Nephron (organoid): ENCODE data around the gene ADH1C.
A peak's percentile ranks its signal among the peaks of the same experiment; 100 is the strongest.

Experiments used
- H3K27ac Mint-ChIP-seq, 3 experiments: 2 replicates each; pipeline ENCODE4 v1.8.0; 2020; ENCODE audit warnings: mixed read lengths in 3 of 3, mild to moderate bottlenecking in 2 of 3, moderate library complexity in 1 of 3
- H3K27me3 Mint-ChIP-seq: 2 replicates; pipeline ENCODE4 v1.8.0; 2021; ENCODE audit warnings: low read depth, mild to moderate bottlenecking, moderate library complexity, mixed read lengths
- H3K36me3 Mint-ChIP-seq: 2 replicates; pipeline ENCODE4 v1.8.0; 2020; ENCODE audit warnings: low read depth, mixed read lengths
- H3K4me1 Mint-ChIP-seq: 2 replicates; pipeline ENCODE4 v1.8.0; 2020; ENCODE audit warnings: mixed read lengths
- H3K4me3 Mint-ChIP-seq, 3 experiments: 2 replicates each; pipeline ENCODE4 v1.8.0; 2020; ENCODE audit warnings: mild to moderate bottlenecking in 3 of 3, mixed read lengths in 3 of 3, moderate library complexity in 2 of 3
- H3K9me3 Mint-ChIP-seq: 2 replicates; pipeline ENCODE4 v1.8.0; 2020; ENCODE audit warnings: mixed read lengths
- TF ChIP-seq, protein P1 (sequence below), 3 experiments: fragments of 200-600 bp; sonication (generic); IDR thresholded peaks; one replicate each; pipeline ENCODE4 v1.5.0; 2021; ENCODE audit warnings: antibody characterized with exemption in 3 of 3; ENCODE audit not compliant: unreplicated experiment in 3 of 3

The ADH1C gene

DNA sequence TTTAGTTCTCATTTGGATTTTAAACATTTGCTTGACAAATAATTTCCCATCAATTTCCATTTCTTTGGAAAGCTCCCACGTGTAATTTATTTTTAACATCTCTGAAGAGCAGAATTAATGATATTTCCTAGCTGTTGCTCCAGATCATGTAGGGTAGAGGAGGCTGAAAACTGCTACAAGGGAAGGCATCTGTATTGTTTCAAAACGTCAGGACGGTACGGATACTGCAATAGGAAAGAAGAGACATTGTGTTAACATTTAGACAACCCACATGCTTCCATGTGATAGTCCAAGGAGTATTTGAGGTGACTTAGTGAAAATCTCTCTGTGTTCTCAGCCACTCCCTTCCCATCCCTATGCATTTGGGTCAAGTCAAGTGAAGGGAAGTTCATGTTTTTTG is 16.0 kb downstream of the ADH1C start:
- TF ChIP-seq, protein P1, sequence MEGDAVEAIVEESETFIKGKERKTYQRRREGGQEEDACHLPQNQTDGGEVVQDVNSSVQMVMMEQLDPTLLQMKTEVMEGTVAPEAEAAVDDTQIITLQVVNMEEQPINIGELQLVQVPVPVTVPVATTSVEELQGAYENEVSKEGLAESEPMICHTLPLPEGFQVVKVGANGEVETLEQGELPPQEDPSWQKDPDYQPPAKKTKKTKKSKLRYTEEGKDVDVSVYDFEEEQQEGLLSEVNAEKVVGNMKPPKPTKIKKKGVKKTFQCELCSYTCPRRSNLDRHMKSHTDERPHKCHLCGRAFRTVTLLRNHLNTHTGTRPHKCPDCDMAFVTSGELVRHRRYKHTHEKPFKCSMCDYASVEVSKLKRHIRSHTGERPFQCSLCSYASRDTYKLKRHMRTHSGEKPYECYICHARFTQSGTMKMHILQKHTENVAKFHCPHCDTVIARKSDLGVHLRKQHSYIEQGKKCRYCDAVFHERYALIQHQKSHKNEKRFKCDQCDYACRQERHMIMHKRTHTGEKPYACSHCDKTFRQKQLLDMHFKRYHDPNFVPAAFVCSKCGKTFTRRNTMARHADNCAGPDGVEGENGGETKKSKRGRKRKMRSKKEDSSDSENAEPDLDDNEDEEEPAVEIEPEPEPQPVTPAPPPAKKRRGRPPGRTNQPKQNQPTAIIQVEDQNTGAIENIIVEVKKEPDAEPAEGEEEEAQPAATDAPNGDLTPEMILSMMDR (IDR thresholded peaks at IDR 0.05; ENCODE audit: unreplicated experiment in 3 of 3): no peak
- Mint-ChIP-seq H3K27ac (no peak overlapping the region), H3K4me3 (no peak overlapping the region), H3K27me3 (no peaks in the 10 kb centered on the region), H3K9me3 (no peaks in the 10 kb centered on the region), H3K36me3 (no peaks in the 10 kb centered on the region), H3K4me1 (no peaks in the 10 kb centered on the region)

DNA sequence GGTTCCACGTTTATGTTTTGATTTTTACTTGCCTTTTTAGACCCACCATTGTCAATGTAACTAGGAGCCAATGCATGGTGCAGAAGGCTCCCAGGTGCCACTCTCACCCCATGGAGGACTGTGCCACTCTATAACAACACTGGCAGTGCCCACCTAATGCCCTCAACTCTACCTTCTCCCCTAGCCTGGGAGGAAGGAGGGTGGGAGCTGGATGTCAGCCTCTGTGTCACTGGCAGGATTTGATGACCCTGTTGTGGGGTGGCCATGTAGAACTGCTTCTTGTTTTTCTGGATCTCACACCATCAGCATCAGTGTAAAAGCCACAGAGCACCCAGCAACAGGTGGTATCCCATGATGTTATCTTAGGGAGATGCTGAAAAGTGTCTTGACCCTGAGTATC is 17.7 kb downstream of the ADH1C start:
- Mint-ChIP-seq H3K27ac (no peak overlapping the region), H3K27me3 (no peaks in the 10 kb centered on the region), H3K9me3 (no peaks in the 10 kb centered on the region), H3K4me1 (no peaks in the 10 kb centered on the region), H3K4me3 (no peak overlapping the region), H3K36me3 (no peaks in the 10 kb centered on the region)
- TF ChIP-seq, protein P1 (IDR thresholded peaks at IDR 0.05; ENCODE audit: unreplicated experiment in 3 of 3): no peak

DNA sequence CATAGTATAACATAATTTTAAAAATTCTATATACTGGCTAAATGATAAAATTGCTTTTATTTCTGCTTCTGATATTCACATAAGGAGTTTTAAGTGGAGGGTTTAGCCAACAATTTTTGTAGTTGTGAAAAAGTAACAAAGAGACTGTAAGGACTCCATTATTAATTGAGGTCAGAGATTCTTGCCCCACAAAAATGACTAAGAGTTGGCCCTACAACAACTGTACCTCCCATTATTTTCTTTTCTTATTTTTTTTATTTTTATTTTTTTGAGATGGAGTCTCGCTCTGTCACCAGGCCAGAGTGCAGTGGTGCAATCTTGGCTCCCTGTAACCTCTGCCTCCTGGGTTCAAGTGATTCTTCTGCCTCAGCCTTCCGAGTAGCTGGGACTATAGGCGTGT is 21.9 kb downstream of the ADH1C start:
- no peak overlapping the region for H3K4me3 Mint-ChIP-seq
- no peaks in the 10 kb centered on the region for H3K27me3 Mint-ChIP-seq
- TF ChIP-seq, protein P1 (IDR thresholded peaks at IDR 0.05; ENCODE audit: unreplicated experiment in 3 of 3): no peak
- H3K4me1 Mint-ChIP-seq: no peaks in the 10 kb centered on the region
- H3K27ac Mint-ChIP-seq: no peak overlapping the region
- H3K36me3 Mint-ChIP-seq: no peaks in the 10 kb centered on the region
- peaks cover 6% of the 10 kb centered on the region for H3K9me3 Mint-ChIP-seq

DNA sequence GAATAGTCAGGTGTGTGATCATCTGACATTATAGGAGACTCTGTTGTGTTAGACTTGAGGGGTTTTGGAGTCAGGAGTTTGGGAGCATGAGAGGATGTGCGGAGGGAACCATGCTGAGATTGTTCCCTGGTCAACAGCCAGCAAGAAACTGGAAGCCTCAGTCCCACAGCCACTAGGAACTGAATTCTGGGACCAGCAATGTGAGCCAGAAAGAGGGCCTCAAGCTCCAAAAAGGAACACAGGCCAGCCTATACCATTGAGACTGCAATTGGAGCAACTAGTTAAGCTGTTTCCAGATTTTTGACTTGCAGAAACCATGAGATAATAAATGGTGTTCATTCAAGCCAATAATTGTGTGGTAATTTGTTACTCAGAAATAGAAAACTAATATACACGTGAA is 22.7 kb downstream of the ADH1C start:
- TF ChIP-seq, protein P1 (IDR thresholded peaks at IDR 0.05; ENCODE audit: unreplicated experiment in 3 of 3): no peak
- Mint-ChIP-seq H3K4me1 (peaks cover 4% of the 10 kb centered on the region), H3K4me3 (no peak overlapping the region), H3K27me3 (no peaks in the 10 kb centered on the region), H3K36me3 (no peaks in the 10 kb centered on the region), H3K9me3 (peaks cover 9% of the 10 kb centered on the region), H3K27ac (no peak overlapping the region)

DNA sequence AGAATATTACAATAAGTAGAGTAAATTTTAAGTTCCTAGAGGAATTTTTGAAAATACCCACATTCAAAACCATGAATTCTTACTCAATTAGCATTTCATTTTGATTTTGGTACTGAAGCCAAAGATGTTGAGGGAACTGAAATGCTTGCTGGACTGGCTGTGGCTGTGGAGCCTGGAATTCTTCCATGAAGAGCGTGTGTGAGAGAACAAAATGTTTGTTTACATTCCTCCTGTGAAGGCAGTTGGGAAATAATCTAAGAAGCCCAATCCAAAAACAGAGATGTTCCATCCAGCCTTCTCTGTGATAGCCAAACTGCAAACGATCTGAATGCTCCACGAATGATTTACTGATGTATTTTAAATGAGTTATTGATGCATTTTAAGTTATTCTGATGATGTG is 27.6 kb downstream of the ADH1C start:
- no peaks in the 10 kb centered on the region for H3K36me3 Mint-ChIP-seq
- no peak overlapping the region for H3K4me3 Mint-ChIP-seq
- peaks cover 17% of the 10 kb centered on the region for H3K4me1 Mint-ChIP-seq
- peak overlapping the region in 2 of 3 experiments; percentile 21 to 46 for H3K27ac Mint-ChIP-seq
- TF ChIP-seq, protein P1 (IDR thresholded peaks at IDR 0.05; ENCODE audit: unreplicated experiment in 3 of 3): no peak
- H3K9me3 Mint-ChIP-seq: peaks cover 9% of the 10 kb centered on the region
- no peaks in the 10 kb centered on the region for H3K27me3 Mint-ChIP-seq

DNA sequence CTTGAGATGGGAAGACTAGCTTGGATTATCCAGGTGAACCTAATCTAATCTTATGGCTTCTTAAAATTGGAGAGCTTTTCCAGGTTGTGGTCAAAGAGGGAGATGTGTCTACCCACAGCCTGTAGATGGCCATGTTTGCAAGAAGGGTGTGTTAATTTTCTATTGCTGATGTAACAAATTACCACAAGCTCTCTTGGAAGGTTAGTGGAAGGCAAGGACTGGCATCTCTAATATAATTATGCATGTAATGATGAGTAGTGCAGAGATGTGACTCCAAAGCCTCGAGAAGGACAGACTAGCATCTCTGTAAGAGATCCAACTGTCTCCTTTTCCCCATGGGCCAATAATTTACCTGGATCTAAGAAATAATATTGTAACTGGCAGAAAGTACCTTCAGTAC is 28.2 kb downstream of the ADH1C start:
- Mint-ChIP-seq H3K9me3 (peaks cover 9% of the 10 kb centered on the region), H3K4me1 (peaks cover 18% of the 10 kb centered on the region), H3K27ac (no peak overlapping the region), H3K4me3 (no peak overlapping the region), H3K36me3 (no peaks in the 10 kb centered on the region), H3K27me3 (no peaks in the 10 kb centered on the region)
- TF ChIP-seq, protein P1 (IDR thresholded peaks at IDR 0.05; ENCODE audit: unreplicated experiment in 3 of 3): no peak
